ENCODE results near the gene ALS2CL. TPM values are rescaled to one million over a fixed set of nuclear protein-coding genes. Genes with fewer than 3 reads are reported as not detected.

Gene ALS2CL
- total and polyA plus RNA-seq, 12 donors = 1.5 to 48.3 (median 10.1) TPM

DNA sequence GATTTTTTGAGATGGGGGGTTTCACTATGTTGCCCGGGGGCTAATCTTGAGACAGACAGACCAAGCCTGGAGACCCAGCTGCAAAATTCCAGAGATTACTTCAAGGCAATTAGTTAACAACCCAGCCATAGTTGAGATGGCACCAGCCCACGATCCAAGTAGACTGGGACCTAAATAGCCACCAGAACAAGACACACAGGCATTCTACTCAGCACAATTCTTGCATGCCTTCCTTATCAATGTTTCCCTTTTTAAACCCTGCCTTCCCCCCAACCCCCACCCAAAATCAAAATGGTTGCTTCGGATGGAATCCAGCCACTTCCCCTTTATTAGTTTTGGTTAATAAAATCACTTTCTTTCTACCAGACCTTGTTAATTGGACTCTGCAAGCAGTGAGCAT, 52.6 kb downstream of the ALS2CL start:
- no peaks in the 10 kb centered on the region for H3K9me3 ChIP-seq (replicated peaks in 1 of 3)
- H3K27ac ChIP-seq = no peak overlapping the region
- no peak for TF ChIP-seq POLR2A (IDR thresholded peaks at IDR 0.05)
- TF ChIP-seq, protein P1, sequence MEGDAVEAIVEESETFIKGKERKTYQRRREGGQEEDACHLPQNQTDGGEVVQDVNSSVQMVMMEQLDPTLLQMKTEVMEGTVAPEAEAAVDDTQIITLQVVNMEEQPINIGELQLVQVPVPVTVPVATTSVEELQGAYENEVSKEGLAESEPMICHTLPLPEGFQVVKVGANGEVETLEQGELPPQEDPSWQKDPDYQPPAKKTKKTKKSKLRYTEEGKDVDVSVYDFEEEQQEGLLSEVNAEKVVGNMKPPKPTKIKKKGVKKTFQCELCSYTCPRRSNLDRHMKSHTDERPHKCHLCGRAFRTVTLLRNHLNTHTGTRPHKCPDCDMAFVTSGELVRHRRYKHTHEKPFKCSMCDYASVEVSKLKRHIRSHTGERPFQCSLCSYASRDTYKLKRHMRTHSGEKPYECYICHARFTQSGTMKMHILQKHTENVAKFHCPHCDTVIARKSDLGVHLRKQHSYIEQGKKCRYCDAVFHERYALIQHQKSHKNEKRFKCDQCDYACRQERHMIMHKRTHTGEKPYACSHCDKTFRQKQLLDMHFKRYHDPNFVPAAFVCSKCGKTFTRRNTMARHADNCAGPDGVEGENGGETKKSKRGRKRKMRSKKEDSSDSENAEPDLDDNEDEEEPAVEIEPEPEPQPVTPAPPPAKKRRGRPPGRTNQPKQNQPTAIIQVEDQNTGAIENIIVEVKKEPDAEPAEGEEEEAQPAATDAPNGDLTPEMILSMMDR (IDR thresholded peaks at IDR 0.05) = no peak
- DNase-seq = no peak
- intact Hi-C loops (cut with DNase I) = no loop called here
- no peaks in the 10 kb centered on the region for H3K4me1 ChIP-seq (replicated peaks in 1 of 2)
- 65 to 75% (median 71%) methylated on average over 3 of the region's 3 CpGs for WGBS, 4 donors
- H3K36me3 ChIP-seq (replicated peaks in 1 of 2) = no peaks in the 10 kb centered on the region
- no peaks in the 10 kb centered on the region for H3K27me3 ChIP-seq
- H3K4me3 ChIP-seq = no peak overlapping the region

DNA sequence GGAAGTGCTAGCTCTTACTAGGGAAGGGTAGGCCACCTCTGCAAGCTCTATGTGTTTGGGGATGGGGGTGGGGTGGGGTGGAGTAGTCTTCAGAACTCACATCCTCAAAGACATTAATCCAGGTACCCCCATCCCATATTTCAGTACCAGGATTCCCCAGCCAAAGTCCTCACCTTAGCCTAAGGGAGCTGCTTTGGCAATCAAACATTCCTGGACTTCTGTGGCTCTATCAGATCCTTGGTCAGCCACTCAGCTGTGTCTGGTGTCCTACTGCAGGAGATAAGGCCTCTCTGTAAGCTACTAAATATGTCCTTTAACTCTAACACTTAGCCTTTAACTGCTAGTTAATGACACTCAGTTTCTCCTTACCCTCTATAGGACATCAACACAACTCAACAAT, 54.3 kb downstream of the ALS2CL start:
- H3K9me3 ChIP-seq (replicated peaks in 1 of 3) = no peaks in the 10 kb centered on the region
- H3K36me3 ChIP-seq (replicated peaks in 1 of 2) = no peaks in the 10 kb centered on the region
- DNase-seq = no peak
- no peaks in the 10 kb centered on the region for H3K27me3 ChIP-seq
- H3K4me1 ChIP-seq (replicated peaks in 1 of 2) = no peaks in the 10 kb centered on the region
- H3K4me3 ChIP-seq = no peak overlapping the region
- intact Hi-C loops (cut with DNase I) = no loop called here
- H3K27ac ChIP-seq = no peak overlapping the region
- TF ChIP-seq, protein P1 (IDR thresholded peaks at IDR 0.05) = no peak
- no peak for TF ChIP-seq POLR2A (IDR thresholded peaks at IDR 0.05)

DNA sequence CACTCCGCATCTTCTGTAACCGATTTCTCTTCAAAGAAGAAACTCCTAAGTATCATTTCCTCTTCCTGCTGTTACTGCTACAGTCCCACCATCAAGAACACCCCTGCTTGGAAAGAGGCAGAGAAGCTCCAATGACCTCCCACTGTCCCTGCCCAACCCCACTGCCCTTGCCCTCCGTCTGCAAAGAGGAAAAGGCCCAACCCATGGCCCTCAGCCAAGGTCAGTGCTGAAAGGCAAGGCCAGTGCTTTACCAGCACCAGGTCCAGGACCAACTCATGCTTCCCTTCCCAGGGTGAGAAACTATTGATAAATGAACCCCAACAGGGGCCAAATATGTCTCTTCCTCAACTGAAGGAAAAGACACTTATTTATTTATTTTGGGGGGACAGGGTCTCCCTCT, 58.6 kb downstream of the ALS2CL start:
- 53 to 75% (median 60%) methylated on average over 2 to 3 of the region's 3 CpGs for WGBS, 4 donors
- intact Hi-C loops (cut with DNase I) = loop anchor here in 1 of 2 donors (5.0 kb wide), 1 partner anchor 148 kb away; no protein-coding TSS in a partner anchor

DNA sequence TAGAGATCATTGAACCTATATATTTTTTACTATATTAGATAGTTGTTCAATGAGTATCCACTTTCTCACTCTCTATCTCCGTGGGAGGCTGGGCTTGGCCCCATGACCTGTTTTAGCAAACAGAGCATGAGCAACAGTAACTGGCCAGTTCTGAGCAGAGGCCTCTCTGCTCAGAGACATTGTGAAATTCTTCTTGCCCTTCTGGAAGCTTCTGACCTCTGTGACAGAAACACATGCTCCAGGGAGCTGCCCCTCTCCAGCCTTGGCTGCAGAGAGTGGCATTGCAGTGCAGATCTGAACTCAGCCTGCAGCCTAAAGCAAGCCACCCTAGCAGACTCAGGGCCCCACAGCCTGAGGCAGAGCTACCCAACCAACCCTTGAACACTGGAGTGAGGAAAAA, 60.7 kb downstream of the ALS2CL start:
- WGBS, 4 donors = 57 to 72% (median 64%) methylated on average over 1 of the region's 1 CpG
- Histone ChIP-seq H3K4me1 (replicated peaks in 1 of 2) (peaks cover 0 to 8% of the 10 kb centered on the region in 2 donors), H3K4me3 (no peak overlapping the region), H3K27me3 (no peaks in the 10 kb centered on the region), H3K27ac (no peak overlapping the region), H3K36me3 (replicated peaks in 1 of 2) (no peaks in the 10 kb centered on the region), H3K9me3 (replicated peaks in 1 of 3) (no peaks in the 10 kb centered on the region)
- intact Hi-C loops (cut with DNase I) = loop anchor here in 1 of 2 donors (5.0 kb wide), 1 partner anchor 145 kb away; no protein-coding TSS in a partner anchor
- peak in 5 of 7 donors; percentile 27 to 58 (median 31) for DNase-seq
- TF ChIP-seq POLR2A (IDR thresholded peaks at IDR 0.05) = no peak
- TF ChIP-seq, protein P1 (IDR thresholded peaks at IDR 0.05) = peak in 1 of 6 experiments; percentile 18

More for the DNA sequence above, 58.6 kb downstream of the ALS2CL start:
- H3K4me3 ChIP-seq = no peak overlapping the region
- DNase-seq = no peak
- H3K27ac ChIP-seq = no peak overlapping the region
- H3K9me3 ChIP-seq (replicated peaks in 1 of 3) = no peaks in the 10 kb centered on the region
- H3K27me3 ChIP-seq = no peaks in the 10 kb centered on the region
- H3K4me1 ChIP-seq (replicated peaks in 1 of 2) = peaks cover 0 to 5% of the 10 kb centered on the region in 2 donors
- TF ChIP-seq, protein P1 (IDR thresholded peaks at IDR 0.05) = no peak
- TF ChIP-seq POLR2A (IDR thresholded peaks at IDR 0.05) = no peak
- H3K36me3 ChIP-seq (replicated peaks in 1 of 2) = no peaks in the 10 kb centered on the region
